Measurements from ENCODE around the gene RRP15.

RRP15 gene

GRCh38 chr1:218284917-218285635, at the start of gene RRP15:
RRP15 (plus strand) TSS chr1:218285293; CDS start chr1:218285317, 24 bp downstream.
- H4K20me1 ChIP-seq (ENCODE audit: insufficient read depth, low read length, poor library complexity, severe bottlenecking), result no peaks in the 10 kb centered on the region
- peaks cover 42% of the 10 kb centered on the region for H3K79me2 ChIP-seq (ENCODE audit: insufficient read depth, low read length)
- no peak for TF ChIP-seq EZH2phosphoT487 (IDR thresholded peaks at IDR 0.05; ENCODE audit: borderline replicate concordance)
- no peak for TF ChIP-seq CTCF (conservative IDR thresholded peaks at IDR 0.05; ENCODE audit: low read length)
- peak within 1 kb of the TSS; percentile 85 for H3K4me3 ChIP-seq (ENCODE audit: low read length, poor library complexity, severe bottlenecking)
- no peaks in the 10 kb centered on the region for H3K9me3 ChIP-seq (ENCODE audit: insufficient read depth, low read depth, low read length)
- peaks cover 7% of the 10 kb centered on the region for H3K27me3 ChIP-seq (ENCODE audit: insufficient read depth, low read length, poor library complexity, severe bottlenecking)
- no peaks in the 10 kb centered on the region for H3F3A ChIP-seq (ENCODE audit: low read depth)
- H3K4me2 ChIP-seq (ENCODE audit: low read depth, low read length, poor library complexity, severe bottlenecking), result peak within 1 kb of the TSS; percentile 88
- H3K36me3 ChIP-seq (ENCODE audit: insufficient read depth, low read length), result no peaks in the 10 kb centered on the region
- H2AFZ ChIP-seq (ENCODE audit: low read length), result peak within 1 kb of the TSS; percentile 99
- H3K9ac ChIP-seq (ENCODE audit: low read depth, low read length, poor library complexity, severe bottlenecking), result peak within 1 kb of the TSS; percentile 56
- no peaks in the 10 kb centered on the region for H3K9me2 ChIP-seq (replicated peaks; ENCODE audit: low read depth, low read length)
- peaks cover 26% of the 10 kb centered on the region for H3K4me1 ChIP-seq (ENCODE audit: insufficient read depth, low read length, poor library complexity, severe bottlenecking)

GRCh38 chr1:218242171-218242570, 42.9 kb upstream of the RRP15 start:
- no peaks in the 10 kb centered on the region for H3K9me3 ChIP-seq (ENCODE audit: insufficient read depth, low read depth, low read length)
- H3K4me2 ChIP-seq (ENCODE audit: low read depth, low read length, poor library complexity, severe bottlenecking), result no peak overlapping the region
- H3K36me3 ChIP-seq (ENCODE audit: insufficient read depth, low read length), result no peaks in the 10 kb centered on the region
- H3K9me2 ChIP-seq (replicated peaks; ENCODE audit: low read depth, low read length), result no peaks in the 10 kb centered on the region
- no peaks in the 10 kb centered on the region for H3K79me2 ChIP-seq (ENCODE audit: insufficient read depth, low read length)
- TF ChIP-seq CTCF (conservative IDR thresholded peaks at IDR 0.05; ENCODE audit: low read length) (no peak), EZH2phosphoT487 (IDR thresholded peaks at IDR 0.05; ENCODE audit: borderline replicate concordance) (no peak)
- H3F3A ChIP-seq (ENCODE audit: low read depth), result no peaks in the 10 kb centered on the region
- H3K4me3 ChIP-seq (ENCODE audit: low read length, poor library complexity, severe bottlenecking), result no peak overlapping the region
- no peaks in the 10 kb centered on the region for H3K27me3 ChIP-seq (ENCODE audit: insufficient read depth, low read length, poor library complexity, severe bottlenecking)
- no peak overlapping the region for H2AFZ ChIP-seq (ENCODE audit: low read length)
- H4K20me1 ChIP-seq (ENCODE audit: insufficient read depth, low read length, poor library complexity, severe bottlenecking), result no peaks in the 10 kb centered on the region
- no peaks in the 10 kb centered on the region for H3K4me1 ChIP-seq (ENCODE audit: insufficient read depth, low read length, poor library complexity, severe bottlenecking)
- H3K9ac ChIP-seq (ENCODE audit: low read depth, low read length, poor library complexity, severe bottlenecking), result no peak overlapping the region

- TF ChIP-seq EZH2phosphoT487 (IDR thresholded peaks at IDR 0.05; ENCODE audit: borderline replicate concordance) (no peak), CTCF (conservative IDR thresholded peaks at IDR 0.05; ENCODE audit: low read length) (no peak)
- no peaks in the 10 kb centered on the region for H3K36me3 ChIP-seq (ENCODE audit: insufficient read depth, low read length)
- no peaks in the 10 kb centered on the region for H3K9me3 ChIP-seq (ENCODE audit: insufficient read depth, low read depth, low read length)
- H3K4me1 ChIP-seq (ENCODE audit: insufficient read depth, low read length, poor library complexity, severe bottlenecking), result no peaks in the 10 kb centered on the region
- no peaks in the 10 kb centered on the region for H3K9me2 ChIP-seq (replicated peaks; ENCODE audit: low read depth, low read length)
- H3K4me2 ChIP-seq (ENCODE audit: low read depth, low read length, poor library complexity, severe bottlenecking), result no peak overlapping the region
- H3K79me2 ChIP-seq (ENCODE audit: insufficient read depth, low read length), result no peaks in the 10 kb centered on the region
- H3F3A ChIP-seq (ENCODE audit: low read depth), result no peaks in the 10 kb centered on the region
- no peak overlapping the region for H3K4me3 ChIP-seq (ENCODE audit: low read length, poor library complexity, severe bottlenecking)
- no peaks in the 10 kb centered on the region for H4K20me1 ChIP-seq (ENCODE audit: insufficient read depth, low read length, poor library complexity, severe bottlenecking)
- no peak overlapping the region for H3K9ac ChIP-seq (ENCODE audit: low read depth, low read length, poor library complexity, severe bottlenecking)
- no peak overlapping the region for H2AFZ ChIP-seq (ENCODE audit: low read length)
- H3K27me3 ChIP-seq (ENCODE audit: insufficient read depth, low read length, poor library complexity, severe bottlenecking), result no peaks in the 10 kb centered on the region
Observed at GRCh38 chr1:218247339-218247738, 37.8 kb upstream of the RRP15 start.
